HCT116 (cell line): Measurements from ENCODE around the gene MRPL36. TPM values are rescaled to one million over a fixed set of nuclear protein-coding genes. Genes with fewer than 3 reads are reported as not detected.

Experiments
- ATAC-seq: fragments of 200-7000 bp; cut with Tn5 transposase; 2 replicates; pipeline ENCODE4 v1.9.1; 2020; ENCODE audit warnings: mild to moderate bottlenecking, moderate library complexity
- BruUV-seq: library from RNA; stranded (reverse); fragments of 400-500 nt; replicated peaks from 2 replicates; lab custom pipeline; 2021; lab: Mats Ljungman, UMichigan
- CTCF ChIA-PET: fragments of 300-600 bp; sonication (Branson Sonifier 250); formaldehyde crosslinking; loops from one replicate; lab custom pipeline; 2021; ENCODE audit warnings: antibody characterized with exemption; lab: Charles Lee
- POLR2A ChIA-PET: fragments of 300-600, 350-600 bp; sonication (Branson Sonifier 250); formaldehyde crosslinking; loops from one replicate; lab custom pipeline; 2021; ENCODE audit warnings: antibody characterized with exemption; lab: Charles Lee
- RAD21 ChIA-PET, 2 experiments: fragments of 300-600 bp; sonication (Branson Sonifier 250); formaldehyde crosslinking; loops; one replicate each; lab custom pipeline; 2023; ENCODE audit warnings: low total read pairs in 2 of 2; ENCODE audit not compliant: uncharacterized antibody in 2 of 2, unreplicated experiment in 2 of 2, low non-redundant PET in 1 of 2; lab: Charles Lee
- DNase-seq: peaks from one replicate; pipeline ENCODE4 v3.0.0-alpha.2; 2010; ENCODE audit warnings: low read depth, low spot score
- H2AFZ ChIP-seq: fragments of 200-600 bp; shearing (Covaris generic), sonication (generic); 2 replicates; pipeline ENCODE4 v1.6.1; 2017; ENCODE audit warnings: low read depth, mixed run types, mixed read lengths, antibody characterized with exemption, low read length; ENCODE audit not compliant: poor library complexity, severe bottlenecking
- H3K27ac ChIP-seq: 2 replicates; pipeline ENCODE4 v1.5.1; 2012; ENCODE audit warnings: low read depth, low read length
- H3K27me3 ChIP-seq: fragments of 200-600 bp; sonication (generic); 2 replicates; pipeline ENCODE4 v1.6.1; 2016; ENCODE audit warnings: mixed run types, low read length, mixed read lengths; ENCODE audit not compliant: insufficient read depth
- H3K36me3 ChIP-seq, 2 experiments: fragments of 200-500 bp in 1 of 2; fragments of 200-600 bp in 1 of 2; sonication (Bioruptor generic) in 1 of 2; sonication (generic) in 1 of 2; 2 replicates each; pipeline versions ENCODE4 v1.5.1 to v1.6.1; 2014 to 2016; ENCODE audit warnings: low read length in 2 of 2, inconsistent platforms in 1 of 2, mixed read lengths in 1 of 2, mixed run types in 1 of 2; ENCODE audit not compliant: insufficient read depth in 2 of 2, control insufficient read depth in 1 of 2
- H3K4me1 ChIP-seq, 2 experiments: fragments of 200-600 bp in 1 of 2; sonication (generic) in 1 of 2; 2 replicates each; pipeline versions ENCODE4 v1.5.1 to v1.6.1; 2012 to 2017; ENCODE audit warnings: low read length in 2 of 2, inconsistent platforms in 1 of 2, mild to moderate bottlenecking in 1 of 2, mixed read lengths in 1 of 2, mixed run types in 1 of 2, moderate library complexity in 1 of 2; ENCODE audit not compliant: insufficient read depth in 2 of 2, control insufficient read depth in 1 of 2
- H3K4me2 ChIP-seq: fragments of 200-600 bp; sonication (generic); 2 replicates; pipeline ENCODE4 v1.6.1; 2017; ENCODE audit warnings: mixed run types, low read length, mixed read lengths
- H3K4me3 ChIP-seq, 2 experiments: fragments of 200-600 bp in 1 of 2; sonication (generic) in 1 of 2; replicated peaks in 1 of 2; 2 replicates each; pipeline ENCODE4 v1.5.1; 2011 to 2016; ENCODE audit warnings: low read length in 2 of 2, control low read depth in 1 of 2, low read depth in 1 of 2, mild to moderate bottlenecking in 1 of 2, mixed read lengths in 1 of 2, mixed run types in 1 of 2
- H3K79me2 ChIP-seq: fragments of 200-600 bp; sonication (generic); 2 replicates; pipeline ENCODE4 v1.6.1; 2017; ENCODE audit warnings: mild to moderate bottlenecking, mixed run types, low read length, moderate library complexity, mixed read lengths; ENCODE audit not compliant: insufficient read depth
- H3K9ac ChIP-seq: fragments of 200-600 bp; sonication (generic); 2 replicates; pipeline ENCODE4 v1.6.1; 2016; ENCODE audit warnings: low read length, mixed read lengths
- H3K9me2 ChIP-seq: fragments of 200-600 bp; sonication (generic), shearing (Covaris generic); 2 replicates; pipeline ENCODE4 v1.6.1; 2017; ENCODE audit warnings: mixed run types, mild to moderate bottlenecking, moderate library complexity; ENCODE audit not compliant: insufficient read depth
- H3K9me3 ChIP-seq, 2 experiments: fragments of 200-500 bp in 1 of 2; fragments of 200-600 bp in 1 of 2; sonication (Bioruptor generic) in 1 of 2; sonication (generic) in 1 of 2; 2 replicates each; pipeline ENCODE4 v1.6.1; 2014 to 2017; ENCODE audit warnings: low read length in 2 of 2, mixed read lengths in 2 of 2, inconsistent platforms in 1 of 2, low read depth in 1 of 2, mild to moderate bottlenecking in 1 of 2, mixed run types in 1 of 2, moderate library complexity in 1 of 2; ENCODE audit not compliant: control insufficient read depth in 1 of 2, insufficient read depth in 1 of 2
- H4K20me1 ChIP-seq: fragments of 200-600 bp; sonication (generic), shearing (Covaris generic); 2 replicates; pipeline ENCODE4 v1.6.1; 2017; ENCODE audit warnings: mixed run types, mild to moderate bottlenecking, moderate library complexity; ENCODE audit not compliant: insufficient read depth
- ATF3 ChIP-seq: IDR thresholded peaks from 2 replicates; pipeline ENCODE4 v1.6.1; 2012
- CBX3 ChIP-seq: IDR thresholded peaks from 2 replicates; pipeline ENCODE4 v1.6.1; 2012; ENCODE audit warnings: low read depth
- CEBPB ChIP-seq: IDR thresholded peaks from 2 replicates; pipeline ENCODE4 v1.6.1; 2012; ENCODE audit warnings: low read depth
- EZH2phosphoT487 ChIP-seq: fragments of 200-600 bp; IDR thresholded peaks from 2 replicates; pipeline ENCODE4 v1.6.1; 2018; ENCODE audit warnings: antibody characterized with exemption, borderline replicate concordance
- MAX ChIP-seq: IDR thresholded peaks from 2 replicates; pipeline ENCODE4 v1.6.1; 2012
- POLR2A ChIP-seq: IDR thresholded peaks from 2 replicates; pipeline ENCODE4 v1.7.0; 2011; ENCODE audit warnings: borderline replicate concordance; ENCODE audit not compliant: insufficient read depth, insufficient read length; ENCODE audit errors: extremely low read depth
- POLR2AphosphoS5 ChIP-seq: IDR thresholded peaks from 2 replicates; pipeline ENCODE4 v1.6.1; 2011; ENCODE audit warnings: mild to moderate bottlenecking, low read depth, low read length, moderate library complexity
- REST ChIP-seq: IDR thresholded peaks from 2 replicates; pipeline ENCODE4 v1.6.1; 2012; ENCODE audit warnings: low read depth
- SP1 ChIP-seq: IDR thresholded peaks from 2 replicates; pipeline ENCODE4 v1.6.1; 2012; ENCODE audit warnings: low read depth
- ZNF274 ChIP-seq: fragments of 200-500 bp; sonication (Bioruptor generic); IDR thresholded peaks from 2 replicates; pipeline ENCODE4 v1.6.1; 2014; ENCODE audit warnings: mild to moderate bottlenecking, low read depth, low read length, inconsistent platforms
- intact Hi-C: fragments of 100-400 bp; cut with micrococcal nuclease; formaldehyde crosslinking; loops from 2 replicates; pipeline ENCODE4 v1.10.0; 2022
- total RNA-seq: library from RNA; stranded (reverse); gene quantifications from one replicate; pipeline ENCODE4 v1.2.1, GENCODE V29; 2021; ENCODE audit not compliant: unreplicated experiment

MRPL36 gene
- total RNA-seq, 1 experiment from 2014 or later, result 71.9 TPM

GRCh38 chr5:1845696-1846095, 46.1 kb upstream of the MRPL36 start:
- Histone ChIP-seq H2AFZ (no peak overlapping the region), H3K27ac (no peak overlapping the region), H3K4me1 (no peaks in the 10 kb centered on the region), H3K9ac (no peak overlapping the region), H4K20me1 (no peaks in the 10 kb centered on the region), H3K4me3 (no peak overlapping the region), H3K27me3 (peaks cover 4% of the 10 kb centered on the region; the same call in 1 of the 2 replicates), H3K36me3 (no peaks in the 10 kb centered on the region), H3K9me2 (no peaks in the 10 kb centered on the region), H3K4me2 (no peak overlapping the region), H3K9me3 (no peaks in the 10 kb centered on the region), H3K79me2 (no peaks in the 10 kb centered on the region)
- ChIA-PET POLR2A (no interaction called here), CTCF (no interaction called here), RAD21 (no interaction called here)
- no peak for ATAC-seq
- intact Hi-C loops, result no loop called here
- BruUV-seq, result no TSS peak
- no peak for DNase-seq
- TF ChIP-seq CBX3 (no peak), SP1 (no peak), ATF3 (no peak), POLR2A (no peak), MAX (no peak), EZH2phosphoT487 (no peak), CEBPB (no peak), ZNF274 (no peak), REST (no peak), POLR2AphosphoS5 (no peak)
